GM12878 (cell line): ENCODE results near the gene LRRC10B. TPM values are rescaled to one million over a fixed set of nuclear protein-coding genes. Genes with fewer than 3 reads are reported as not detected.

ENCODE experiments used
- ATAC-seq: fragments of 200-7000 bp; cut with Tn5 transposase; 3 replicates; pipeline ENCODE4 v1.9.1; 2020; ENCODE audit warnings: mild to moderate bottlenecking, moderate library complexity
- BruUV-seq: library from RNA; stranded (reverse); fragments of 400-500 nt; replicated peaks from 2 replicates; lab custom pipeline; 2021; lab: Mats Ljungman, UMichigan
- CTCF ChIA-PET: fragments of 300-600 bp; sonication (Branson Sonifier 250); formaldehyde crosslinking; extraction: SDS; loops from one replicate; lab custom pipeline; 2021; ENCODE audit warnings: inconsistent platforms; lab: Yijun Ruan, JAX
- POLR2A ChIA-PET: fragments of 350-600 bp; formaldehyde crosslinking; extraction: SDS; loops from one replicate; lab custom pipeline; 2021; ENCODE audit warnings: inconsistent platforms; lab: Charles Lee
- RAD21 ChIA-PET: fragments of 300-600 bp; sonication (Branson Sonifier 250); formaldehyde crosslinking; loops from one replicate; lab custom pipeline; 2023; ENCODE audit warnings: antibody characterized with exemption; ENCODE audit not compliant: unreplicated experiment; lab: Charles Lee
- SMC1A ChIA-PET: fragments of 300-600 bp; sonication (Branson Sonifier 250); formaldehyde crosslinking; loops from one replicate; lab custom pipeline; 2023; ENCODE audit not compliant: unreplicated experiment, uncharacterized antibody; lab: Charles Lee
- DNase-seq: peaks from one replicate; pipeline ENCODE4 v3.0.0-alpha.2; 2011; ENCODE audit warnings: low read depth, low spot score
- FAIRE-seq: peaks from 3 replicates; lab custom pipeline; 2011; peaks lifted over from hg19 to GRCh38; lab: Jason Lieb, UNC
- H2AFZ ChIP-seq: 2 replicates; pipeline ENCODE4 v1.6.0; 2011; ENCODE audit warnings: low read depth, low read length, control low read depth; ENCODE audit not compliant: control insufficient read depth
- H3K27ac ChIP-seq: 2 replicates; pipeline ENCODE4 v1.5.1; 2011; ENCODE audit warnings: control low read depth; ENCODE audit not compliant: control insufficient read depth, insufficient read depth
- H3K27me3 ChIP-seq, 2 experiments: replicated peaks in 1 of 2; 2 replicates each; pipeline versions ENCODE4 v1.6.0 to v1.6.1; 2011; ENCODE audit warnings: low read length in 1 of 2; ENCODE audit not compliant: control insufficient read depth in 2 of 2, insufficient read depth in 2 of 2
- H3K36me3 ChIP-seq, 2 experiments: 2 replicates each; pipeline ENCODE4 v1.5.1; 2011; ENCODE audit warnings: low read length in 1 of 2; ENCODE audit not compliant: control insufficient read depth in 2 of 2, insufficient read depth in 2 of 2
- H3K4me1 ChIP-seq: 2 replicates; pipeline ENCODE4 v1.6.1; 2011; ENCODE audit warnings: mild to moderate bottlenecking, low read length, moderate library complexity, mixed read lengths; ENCODE audit not compliant: control insufficient read depth, insufficient read depth
- H3K4me2 ChIP-seq: 2 replicates; pipeline ENCODE4 v1.6.0; 2011; ENCODE audit warnings: control low read depth; ENCODE audit not compliant: control insufficient read depth, insufficient read depth
- H3K4me3 ChIP-seq: fragments of 200-600 bp; sonication (generic); 2 replicates; pipeline ENCODE4 v1.5.1; 2016
- H3K79me2 ChIP-seq: 2 replicates; pipeline ENCODE4 v1.6.0; 2011; ENCODE audit warnings: low read length; ENCODE audit not compliant: control insufficient read depth, insufficient read depth
- H3K9ac ChIP-seq: 2 replicates; pipeline ENCODE4 v1.8.0; 2011; ENCODE audit warnings: low read length, control low read depth, mixed read lengths; ENCODE audit not compliant: control insufficient read depth, insufficient read depth
- H3K9me3 ChIP-seq: replicated peaks from 3 replicates; pipeline ENCODE4 v1.5.1; 2011; ENCODE audit warnings: mild to moderate bottlenecking, low read length; ENCODE audit not compliant: control insufficient read depth, insufficient read depth
- H4K20me1 ChIP-seq: 2 replicates; pipeline ENCODE4 v1.6.0; 2011; ENCODE audit not compliant: control insufficient read depth, insufficient read depth
- BACH1 ChIP-seq: fragments of 450-650 bp; IDR thresholded peaks from 2 replicates; pipeline ENCODE4 v1.6.1; 2017; ENCODE audit warnings: mild to moderate bottlenecking, borderline replicate concordance
- EED ChIP-seq: sonication (generic); IDR thresholded peaks from 2 replicates; pipeline ENCODE4 v1.6.1; 2016; ENCODE audit warnings: antibody characterized with exemption, low read depth
- FOXK2 ChIP-seq: fragments of 450-650 bp; IDR thresholded peaks from 2 replicates; pipeline ENCODE4 v1.6.1; 2017; ENCODE audit warnings: mild to moderate bottlenecking, moderate library complexity
- MLLT1 ChIP-seq: fragments of 450-650 bp; IDR thresholded peaks from 2 replicates; pipeline ENCODE4 v1.6.1; 2016; ENCODE audit warnings: mild to moderate bottlenecking
- POLR2A ChIP-seq: IDR thresholded peaks from 2 replicates; pipeline ENCODE4 v1.6.1; 2011; ENCODE audit warnings: low read depth, mild to moderate bottlenecking, low read length
- POU2F2 ChIP-seq: IDR thresholded peaks from 3 replicates; pipeline ENCODE4 v1.6.1; 2011; ENCODE audit warnings: low read depth, mild to moderate bottlenecking, low read length, borderline replicate concordance
- RCOR1 ChIP-seq: conservative IDR thresholded peaks from 2 replicates; pipeline ENCODE4 v1.6.1; 2012; ENCODE audit warnings: low read depth, low read length, improper control_type of control experiment
- RFX5 ChIP-seq: IDR thresholded peaks from 2 replicates; pipeline ENCODE4 v1.6.1; 2011; ENCODE audit warnings: low read depth, low read length, improper control_type of control experiment
- SREBF2 ChIP-seq: IDR thresholded peaks from 2 replicates; pipeline ENCODE4 v1.6.1; 2012; ENCODE audit warnings: mild to moderate bottlenecking, low read length
- TBL1XR1 ChIP-seq: IDR thresholded peaks from 2 replicates; pipeline ENCODE4 v1.6.1; 2012; ENCODE audit warnings: low read depth, low read length, improper control_type of control experiment
- WRNIP1 ChIP-seq: IDR thresholded peaks from 2 replicates; pipeline ENCODE4 v1.6.1; 2011; ENCODE audit warnings: low read depth, low read length, improper control_type of control experiment, borderline replicate concordance
- ZBTB40 ChIP-seq: fragments of 450-650 bp; IDR thresholded peaks from 2 replicates; pipeline ENCODE4 v1.6.1; 2016; ENCODE audit warnings: mild to moderate bottlenecking, moderate library complexity, borderline replicate concordance
- ZNF384 ChIP-seq: IDR thresholded peaks from 2 replicates; pipeline ENCODE4 v1.6.1; 2012; ENCODE audit warnings: low read depth, mild to moderate bottlenecking, low read length, improper control_type of control experiment, borderline replicate concordance
- ZZZ3 ChIP-seq: IDR thresholded peaks from 2 replicates; pipeline ENCODE4 v1.6.1; 2011; ENCODE audit warnings: low read depth; ENCODE audit not compliant: control insufficient read depth, insufficient read length
- WGBS: methylation state at CpG from one replicate; pipeline ENCODE4 v1.1.6; 2016; ENCODE audit warnings: low lambda C conversion rate; ENCODE audit not compliant: insufficient replicate concordance, insufficient coverage; ENCODE audit errors: missing lambda C conversion rate; 5-methylcytosine and 5-hydroxymethylcytosine counted together
- in situ Hi-C: fragments of 300-500 bp; cut with MboI; formaldehyde crosslinking; loops from 9 replicates; pipeline ENCODE4 v1.14.3; 2018; ENCODE audit warnings: mixed read lengths
- intact Hi-C: fragments of 100-400 bp; cut with micrococcal nuclease; formaldehyde crosslinking; loops from one replicate; pipeline ENCODE4 v1.14.2; 2022; ENCODE audit not compliant: unreplicated experiment
- polyA plus RNA-seq, 11 experiments: library from polyadenylated mRNA; depleted of rRNA in 4 of 11; unstranded in 6 of 11; stranded (reverse) in 5 of 11; fragments of >200 nt; fragmentation: Nextera tagmentation in 4 of 11; fragmentation: Illumina TruSeq in 1 of 11; extraction: Ambion mirVana in 4 of 11; extraction: Trizol in 1 of 11; gene quantifications; 1 replicate in 1 of 11; 2 replicates in 10 of 11; pipeline versions ENCODE4 v1.2.1 to v1.2.3, GENCODE V29; 2011 to 2016; ENCODE audit warnings: inconsistent platforms in 2 of 11, missing spikeins in 2 of 11, low read depth in 1 of 11
- total RNA-seq, 4 experiments: library from RNA; depleted of rRNA in 3 of 4; stranded (reverse); fragments of >200 nt in 3 of 4; fragmentation: Illumina TruSeq in 1 of 4; extraction: Trizol in 1 of 4; gene quantifications; 2 replicates each; pipeline versions ENCODE4 v1.2.1 to v1.2.3, GENCODE V29; 2013 to 2021
- TF ChIP-seq, protein P1 (sequence below): fragments of 450-650 bp; IDR thresholded peaks from 2 replicates; pipeline ENCODE4 v1.6.1; 2017; ENCODE audit warnings: mild to moderate bottlenecking, low read depth, inconsistent platforms; ENCODE audit not compliant: poor library complexity, severe bottlenecking
- TF ChIP-seq, protein P2 (sequence below), 3 experiments: IDR thresholded peaks in 2 of 3; conservative IDR thresholded peaks in 1 of 3; 2 replicates each; pipeline ENCODE4 v1.5.1; 2011; ENCODE audit warnings: low read depth in 3 of 3, low read length in 3 of 3, mild to moderate bottlenecking in 3 of 3, control low read depth in 2 of 3, moderate library complexity in 2 of 3, inconsistent platforms in 1 of 3, mixed read lengths in 1 of 3; ENCODE audit not compliant: control insufficient read depth in 2 of 3, insufficient read depth in 1 of 3; ENCODE audit errors: extremely low read depth in 1 of 3

The LRRC10B gene
- total and polyA plus RNA-seq, 10 of the 15 experiments (the other 5 are each of a cell fraction or from before 2014, with no cell fraction given), result not detected

- no peaks in the 10 kb centered on the region for H3K36me3 ChIP-seq
- ChIA-PET POLR2A (no interaction called here), RAD21 (no interaction called here), SMC1A (no interaction called here), CTCF (no interaction called here)
- no peaks in the 10 kb centered on the region for H3K4me1 ChIP-seq
- peaks cover 6% of the 10 kb centered on the region in 2 experiments for H3K27me3 ChIP-seq
- FAIRE-seq, result no peak
- H3K4me2 ChIP-seq, result no peak overlapping the region
- no peak overlapping the region for H3K27ac ChIP-seq
- in situ Hi-C loops, result no loop called here
- H3K79me2 ChIP-seq, result no peaks in the 10 kb centered on the region
- TF ChIP-seq BACH1 (no peak), ZZZ3 (no peak), POU2F2 (no peak), ZNF384 (no peak), TBL1XR1 (no peak), RFX5 (no peak), FOXK2 (no peak), SREBF2 (no peak), MLLT1 (no peak), POLR2A (no peak), RCOR1 (no peak), WRNIP1 (no peak), EED (no peak), ZBTB40 (no peak)
- TF ChIP-seq, protein P1, sequence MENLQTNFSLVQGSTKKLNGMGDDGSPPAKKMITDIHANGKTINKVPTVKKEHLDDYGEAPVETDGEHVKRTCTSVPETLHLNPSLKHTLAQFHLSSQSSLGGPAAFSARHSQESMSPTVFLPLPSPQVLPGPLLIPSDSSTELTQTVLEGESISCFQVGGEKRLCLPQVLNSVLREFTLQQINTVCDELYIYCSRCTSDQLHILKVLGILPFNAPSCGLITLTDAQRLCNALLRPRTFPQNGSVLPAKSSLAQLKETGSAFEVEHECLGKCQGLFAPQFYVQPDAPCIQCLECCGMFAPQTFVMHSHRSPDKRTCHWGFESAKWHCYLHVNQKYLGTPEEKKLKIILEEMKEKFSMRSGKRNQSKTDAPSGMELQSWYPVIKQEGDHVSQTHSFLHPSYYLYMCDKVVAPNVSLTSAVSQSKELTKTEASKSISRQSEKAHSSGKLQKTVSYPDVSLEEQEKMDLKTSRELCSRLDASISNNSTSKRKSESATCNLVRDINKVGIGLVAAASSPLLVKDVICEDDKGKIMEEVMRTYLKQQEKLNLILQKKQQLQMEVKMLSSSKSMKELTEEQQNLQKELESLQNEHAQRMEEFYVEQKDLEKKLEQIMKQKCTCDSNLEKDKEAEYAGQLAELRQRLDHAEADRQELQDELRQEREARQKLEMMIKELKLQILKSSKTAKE, result no peak
- TF ChIP-seq, protein P2, sequence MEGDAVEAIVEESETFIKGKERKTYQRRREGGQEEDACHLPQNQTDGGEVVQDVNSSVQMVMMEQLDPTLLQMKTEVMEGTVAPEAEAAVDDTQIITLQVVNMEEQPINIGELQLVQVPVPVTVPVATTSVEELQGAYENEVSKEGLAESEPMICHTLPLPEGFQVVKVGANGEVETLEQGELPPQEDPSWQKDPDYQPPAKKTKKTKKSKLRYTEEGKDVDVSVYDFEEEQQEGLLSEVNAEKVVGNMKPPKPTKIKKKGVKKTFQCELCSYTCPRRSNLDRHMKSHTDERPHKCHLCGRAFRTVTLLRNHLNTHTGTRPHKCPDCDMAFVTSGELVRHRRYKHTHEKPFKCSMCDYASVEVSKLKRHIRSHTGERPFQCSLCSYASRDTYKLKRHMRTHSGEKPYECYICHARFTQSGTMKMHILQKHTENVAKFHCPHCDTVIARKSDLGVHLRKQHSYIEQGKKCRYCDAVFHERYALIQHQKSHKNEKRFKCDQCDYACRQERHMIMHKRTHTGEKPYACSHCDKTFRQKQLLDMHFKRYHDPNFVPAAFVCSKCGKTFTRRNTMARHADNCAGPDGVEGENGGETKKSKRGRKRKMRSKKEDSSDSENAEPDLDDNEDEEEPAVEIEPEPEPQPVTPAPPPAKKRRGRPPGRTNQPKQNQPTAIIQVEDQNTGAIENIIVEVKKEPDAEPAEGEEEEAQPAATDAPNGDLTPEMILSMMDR (IDR thresholded peaks at IDR 0.05 in 2 of 3, conservative IDR thresholded peaks at IDR 0.05 in 1 of 3; ENCODE audit: control insufficient read depth in 2 of 3, extremely low read depth in 1 of 3, insufficient read depth in 1 of 3, low read depth in 3 of 3, low read length in 3 of 3), result no peak
- intact Hi-C loops, result no loop called here
- H3K9me3 ChIP-seq, result no peaks in the 10 kb centered on the region
- no peak overlapping the region for H3K9ac ChIP-seq
- no TSS peak for BruUV-seq
- ATAC-seq, result no peak
- H3K4me3 ChIP-seq, result no peak overlapping the region
- no peak overlapping the region for H2AFZ ChIP-seq
- no peaks in the 10 kb centered on the region for H4K20me1 ChIP-seq
- DNase-seq, result no peak
- 2% methylated on average over 12 of the region's 12 CpGs for WGBS
Observed at GRCh38 chr11:61551634-61552033, 43.1 kb downstream of the LRRC10B start.
